ENCODE results near the gene JPT2. TPM values are rescaled to one million over a fixed set of nuclear protein-coding genes. Genes with fewer than 3 reads are reported as not detected.

The JPT2 gene
- total RNA-seq, 6 experiments from 2014 or later: 71.7 to 92.9 (median 80.8) TPM

DNA sequence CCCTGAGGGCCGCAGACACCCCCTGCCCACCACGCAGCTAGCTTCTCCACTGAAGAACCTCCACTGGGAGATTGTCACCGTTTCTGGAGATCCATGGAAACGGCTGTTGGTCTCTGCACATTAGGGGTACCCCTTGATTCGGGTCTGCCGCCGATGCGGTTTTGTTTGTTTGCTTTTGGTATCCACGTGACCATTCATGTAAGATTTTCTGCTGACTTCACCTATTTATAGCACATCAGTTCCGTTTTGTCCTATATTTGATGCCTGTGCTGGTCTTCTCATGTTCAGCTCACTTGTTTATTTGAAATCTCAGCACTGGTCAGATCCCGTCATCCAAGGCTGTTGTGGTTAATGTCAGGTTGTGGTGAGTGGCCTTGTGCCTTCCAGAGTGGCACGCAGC, 44.8 kb upstream of the JPT2 start:
- TF ChIP-seq, protein P1, sequence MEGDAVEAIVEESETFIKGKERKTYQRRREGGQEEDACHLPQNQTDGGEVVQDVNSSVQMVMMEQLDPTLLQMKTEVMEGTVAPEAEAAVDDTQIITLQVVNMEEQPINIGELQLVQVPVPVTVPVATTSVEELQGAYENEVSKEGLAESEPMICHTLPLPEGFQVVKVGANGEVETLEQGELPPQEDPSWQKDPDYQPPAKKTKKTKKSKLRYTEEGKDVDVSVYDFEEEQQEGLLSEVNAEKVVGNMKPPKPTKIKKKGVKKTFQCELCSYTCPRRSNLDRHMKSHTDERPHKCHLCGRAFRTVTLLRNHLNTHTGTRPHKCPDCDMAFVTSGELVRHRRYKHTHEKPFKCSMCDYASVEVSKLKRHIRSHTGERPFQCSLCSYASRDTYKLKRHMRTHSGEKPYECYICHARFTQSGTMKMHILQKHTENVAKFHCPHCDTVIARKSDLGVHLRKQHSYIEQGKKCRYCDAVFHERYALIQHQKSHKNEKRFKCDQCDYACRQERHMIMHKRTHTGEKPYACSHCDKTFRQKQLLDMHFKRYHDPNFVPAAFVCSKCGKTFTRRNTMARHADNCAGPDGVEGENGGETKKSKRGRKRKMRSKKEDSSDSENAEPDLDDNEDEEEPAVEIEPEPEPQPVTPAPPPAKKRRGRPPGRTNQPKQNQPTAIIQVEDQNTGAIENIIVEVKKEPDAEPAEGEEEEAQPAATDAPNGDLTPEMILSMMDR (IDR thresholded peaks at IDR 0.05): no peak
- H3K36me3 Mint-ChIP-seq (ENCODE audit: low read depth): peaks cover 21% of the 10 kb centered on the region
- H3K27ac Mint-ChIP-seq: no peak overlapping the region
- no peak for DNase-seq
- no peak overlapping the region for H3K4me3 Mint-ChIP-seq
- H3K9me3 Mint-ChIP-seq: no peaks in the 10 kb centered on the region
- peaks cover 4% of the 10 kb centered on the region for H3K27me3 Mint-ChIP-seq (ENCODE audit: insufficient read depth)
- H3K4me1 Mint-ChIP-seq (ENCODE audit: low read depth): no peaks in the 10 kb centered on the region

DNA sequence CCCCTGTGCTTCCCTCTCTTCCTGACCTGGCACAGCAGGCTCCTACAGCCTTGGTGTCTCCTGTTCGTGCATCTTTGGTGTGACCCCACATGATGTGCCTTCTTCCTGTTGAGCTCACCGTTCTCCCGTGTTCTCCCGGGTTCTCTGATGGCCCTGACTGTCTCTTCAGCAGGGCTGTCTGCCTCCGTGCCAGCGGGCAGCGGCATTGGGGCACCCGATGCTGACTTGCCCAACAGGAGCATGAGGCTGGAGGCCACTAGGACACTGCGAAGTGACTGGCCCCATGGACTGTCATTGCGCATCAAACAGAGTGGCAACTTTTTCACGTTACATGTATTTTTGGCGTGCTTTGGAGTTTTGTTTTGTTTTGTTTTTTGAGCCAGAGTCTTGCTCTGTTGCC, 43.5 kb upstream of the JPT2 start:
- no peak for DNase-seq
- no peaks in the 10 kb centered on the region for H3K4me1 Mint-ChIP-seq (ENCODE audit: low read depth)
- no peak overlapping the region for H3K27ac Mint-ChIP-seq
- TF ChIP-seq, protein P1 (IDR thresholded peaks at IDR 0.05): no peak
- H3K9me3 Mint-ChIP-seq: no peaks in the 10 kb centered on the region
- H3K4me3 Mint-ChIP-seq: no peak overlapping the region
- H3K36me3 Mint-ChIP-seq (ENCODE audit: low read depth): peaks cover 26% of the 10 kb centered on the region
- H3K27me3 Mint-ChIP-seq (ENCODE audit: insufficient read depth): peaks cover 4% of the 10 kb centered on the region

DNA sequence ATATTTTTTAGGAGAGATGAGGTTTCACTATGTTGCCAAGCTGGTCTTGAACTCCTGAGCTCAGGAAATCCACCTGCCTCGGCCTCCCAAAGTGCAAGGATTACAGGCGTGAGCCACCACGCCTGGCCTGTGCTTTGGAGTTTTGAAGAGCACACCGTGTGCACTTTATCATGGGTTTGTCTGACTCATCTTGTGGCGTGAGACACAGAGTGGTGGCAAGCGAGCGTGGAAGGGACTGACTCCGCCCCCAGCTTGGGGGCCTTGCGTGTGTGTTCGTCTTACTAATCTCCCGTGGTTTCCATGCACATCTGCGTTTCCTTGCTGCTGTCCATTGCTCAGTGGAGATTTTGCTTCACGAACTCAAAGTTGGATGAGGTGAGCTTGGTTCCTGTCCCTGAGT, 43.0 kb upstream of the JPT2 start:
- TF ChIP-seq, protein P1 (IDR thresholded peaks at IDR 0.05): no peak
- H3K9me3 Mint-ChIP-seq: no peaks in the 10 kb centered on the region
- H3K36me3 Mint-ChIP-seq (ENCODE audit: low read depth): peaks cover 30% of the 10 kb centered on the region
- DNase-seq: no peak
- H3K27ac Mint-ChIP-seq: no peak overlapping the region
- H3K27me3 Mint-ChIP-seq (ENCODE audit: insufficient read depth): peaks cover 4% of the 10 kb centered on the region
- H3K4me1 Mint-ChIP-seq (ENCODE audit: low read depth): no peaks in the 10 kb centered on the region
- H3K4me3 Mint-ChIP-seq: no peak overlapping the region

DNA sequence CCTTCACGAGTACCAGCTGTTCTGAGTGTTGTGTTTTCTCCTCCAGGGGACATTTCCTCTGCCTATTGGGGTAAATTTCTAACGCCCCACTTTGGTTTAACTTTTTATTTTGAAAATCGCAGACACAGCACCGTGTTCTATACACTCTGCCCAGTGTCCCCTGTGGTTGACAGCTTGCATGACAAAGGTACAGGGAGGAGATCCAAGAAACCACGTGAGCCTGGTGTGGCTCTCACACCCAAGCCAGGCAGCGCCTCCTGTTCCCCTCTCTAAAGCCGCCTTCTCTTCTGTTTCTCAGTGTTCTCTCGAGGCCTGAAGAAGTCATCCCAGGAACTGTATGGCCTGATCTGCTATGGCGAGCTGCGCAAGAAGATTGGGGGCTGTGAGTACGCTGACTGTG, 40.6 kb upstream of the JPT2 start:
- Mint-ChIP-seq H3K4me3 (no peak overlapping the region), H3K27ac (no peak overlapping the region), H3K4me1 (ENCODE audit: low read depth) (no peaks in the 10 kb centered on the region), H3K36me3 (ENCODE audit: low read depth) (peaks cover 31% of the 10 kb centered on the region), H3K27me3 (ENCODE audit: insufficient read depth) (peaks cover 4% of the 10 kb centered on the region), H3K9me3 (no peaks in the 10 kb centered on the region)
- DNase-seq: no peak
- TF ChIP-seq, protein P1 (IDR thresholded peaks at IDR 0.05): no peak

DNA sequence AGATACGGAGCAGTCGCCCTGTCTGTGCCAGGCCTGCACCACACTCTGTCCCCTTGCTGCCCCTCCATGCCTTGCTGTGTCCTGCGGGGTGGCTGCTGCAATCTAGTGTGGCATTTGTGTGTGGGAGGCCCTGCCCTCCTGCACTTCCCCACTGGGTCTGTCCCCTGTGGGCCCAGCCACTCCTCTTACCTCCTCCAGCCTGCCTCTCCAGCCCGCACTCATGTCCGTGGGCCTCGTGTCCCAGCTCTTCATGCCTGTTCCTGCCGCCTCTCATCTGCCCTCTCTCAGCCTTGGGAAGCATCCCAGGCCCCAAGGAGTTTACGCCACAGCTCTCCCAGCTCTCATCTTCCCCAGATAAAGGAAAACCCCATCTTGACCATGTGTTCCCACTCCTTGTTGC, 39.3 kb upstream of the JPT2 start:
- Mint-ChIP-seq H3K9me3 (no peaks in the 10 kb centered on the region), H3K4me1 (ENCODE audit: low read depth) (no peaks in the 10 kb centered on the region), H3K27ac (no peak overlapping the region), H3K27me3 (ENCODE audit: insufficient read depth) (peaks cover 8% of the 10 kb centered on the region), H3K4me3 (no peak overlapping the region), H3K36me3 (ENCODE audit: low read depth) (peaks cover 33% of the 10 kb centered on the region)
- TF ChIP-seq, protein P1 (IDR thresholded peaks at IDR 0.05): no peak
- no peak for DNase-seq

DNA sequence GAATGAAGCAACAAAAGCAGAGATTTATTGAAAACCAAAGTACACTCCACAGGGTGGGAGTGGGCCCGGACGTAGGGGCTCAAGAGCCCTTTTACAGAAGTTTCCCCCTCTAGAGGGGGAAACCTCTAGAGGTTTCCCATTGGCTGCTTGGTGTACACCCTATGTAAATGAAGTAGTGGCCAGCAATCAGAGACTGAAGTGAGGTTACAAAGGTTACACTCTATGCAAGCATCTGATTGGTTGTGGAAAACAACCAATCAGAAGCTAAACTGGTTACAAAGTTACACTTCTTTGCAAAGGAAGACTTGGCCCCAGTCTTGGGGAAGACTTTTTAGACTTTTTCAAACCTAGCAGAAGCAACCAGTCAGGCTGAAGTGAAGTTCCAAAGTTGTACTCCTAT, 38.8 kb upstream of the JPT2 start:
- Mint-ChIP-seq H3K4me1 (ENCODE audit: low read depth) (no peaks in the 10 kb centered on the region), H3K9me3 (no peaks in the 10 kb centered on the region), H3K4me3 (no peak overlapping the region), H3K36me3 (ENCODE audit: low read depth) (peaks cover 33% of the 10 kb centered on the region), H3K27ac (no peak overlapping the region), H3K27me3 (ENCODE audit: insufficient read depth) (peaks cover 4% of the 10 kb centered on the region)
- TF ChIP-seq, protein P1 (IDR thresholded peaks at IDR 0.05): no peak
- no peak for DNase-seq
